Inflammatory macrophage treated with lipopolysaccharide for 1 hour (primary cell): Measurements from ENCODE around the gene RPGRIP1.
A peak's percentile ranks its signal among the peaks of the same experiment; 100 is the strongest.
"Not testable (repeated sequence)": the region's sequence is repeated elsewhere in the genome, so short reads cannot be mapped to it uniquely, and the experiment has no call there.

ENCODE experiments used
- DNase-seq, 2 donors: peaks; one replicate each; pipeline ENCODE4 v3.0.0-alpha.2; 2020 to 2022

RPGRIP1 gene

DNA sequence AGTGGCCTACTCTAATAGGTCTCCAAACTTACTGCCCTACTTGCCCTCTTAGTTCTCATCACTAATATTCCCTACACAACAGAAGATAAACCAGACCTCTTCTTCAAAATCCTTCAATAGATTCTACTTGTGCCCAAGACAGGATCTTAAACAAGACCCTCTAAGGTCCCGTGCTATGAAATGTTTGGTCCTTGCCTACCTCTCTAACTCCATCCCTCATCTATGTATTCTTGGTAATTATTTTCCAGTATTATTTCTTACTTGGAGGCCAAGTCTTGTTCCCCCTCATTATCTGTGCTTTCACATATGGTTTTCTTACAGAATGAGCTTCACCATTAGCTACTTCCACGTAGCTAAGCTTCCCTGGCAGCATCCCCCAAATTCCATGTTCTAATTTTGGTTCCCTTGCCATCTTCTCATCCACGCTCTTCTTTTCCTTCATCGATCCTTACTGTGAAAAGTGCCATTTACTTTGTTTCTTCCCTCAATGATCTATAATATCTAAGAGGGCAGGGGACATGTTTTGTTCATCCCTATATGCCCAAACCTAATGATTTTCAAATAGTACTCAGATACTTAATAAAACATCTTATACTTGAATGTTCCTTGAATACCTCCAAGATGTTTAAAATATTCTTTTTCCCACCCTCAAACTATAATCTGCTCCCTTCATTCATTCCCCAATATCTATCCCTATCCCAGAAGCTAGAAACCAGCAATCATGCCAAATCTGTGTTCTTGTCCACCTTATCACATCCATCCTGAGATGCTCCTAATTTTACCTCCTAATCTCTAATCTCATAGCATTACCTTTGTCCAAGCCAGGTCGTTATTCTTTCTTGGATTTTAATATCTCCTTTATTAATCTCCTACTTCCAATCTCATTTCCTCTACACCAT lies 20.7 kb upstream of the RPGRIP1 start:
- peak in 1 of 2 donors; percentile 6 for DNase-seq

DNA sequence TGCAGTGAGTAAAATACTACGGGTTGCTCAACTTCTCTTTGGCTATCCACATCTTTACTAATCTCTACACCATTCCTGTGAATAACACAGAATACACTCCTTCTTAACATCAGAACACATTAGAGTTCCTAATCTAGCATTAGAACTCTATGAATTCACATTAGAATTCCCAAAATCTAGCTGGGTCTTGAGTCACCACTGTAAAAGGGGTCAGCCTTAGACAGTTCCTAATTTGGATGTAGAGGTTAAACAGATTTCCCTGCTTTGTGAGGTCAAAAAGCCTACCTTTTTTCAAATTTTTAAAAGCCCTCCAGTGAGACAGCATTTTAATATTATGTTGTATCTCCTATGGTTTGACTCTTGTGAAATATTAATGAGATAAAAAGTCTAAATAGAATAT lies 18.1 kb upstream of the RPGRIP1 start:
- peak in 1 of 2 donors; percentile 9 for DNase-seq

DNA sequence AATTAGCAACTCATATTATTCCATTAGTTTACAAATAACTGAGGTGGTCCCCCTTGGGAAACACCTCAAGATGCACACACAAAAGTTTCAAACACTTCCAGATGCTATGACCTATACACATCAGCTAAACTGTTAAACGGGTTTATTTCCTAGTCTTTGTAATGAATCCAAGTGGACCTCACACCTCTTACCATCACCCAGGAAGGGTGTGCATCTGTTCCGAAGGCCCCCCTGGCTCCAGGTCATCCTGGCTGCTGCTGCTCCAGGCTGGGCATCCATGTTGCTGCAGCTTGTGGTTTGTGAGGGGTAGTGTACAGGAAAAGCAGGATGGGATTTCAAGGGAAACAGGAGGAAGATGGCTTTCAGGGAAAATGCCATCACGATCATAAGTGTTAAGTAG lies 17.5 kb upstream of the RPGRIP1 start:
- peak in 1 of 2 donors; percentile 4 for DNase-seq

DNA sequence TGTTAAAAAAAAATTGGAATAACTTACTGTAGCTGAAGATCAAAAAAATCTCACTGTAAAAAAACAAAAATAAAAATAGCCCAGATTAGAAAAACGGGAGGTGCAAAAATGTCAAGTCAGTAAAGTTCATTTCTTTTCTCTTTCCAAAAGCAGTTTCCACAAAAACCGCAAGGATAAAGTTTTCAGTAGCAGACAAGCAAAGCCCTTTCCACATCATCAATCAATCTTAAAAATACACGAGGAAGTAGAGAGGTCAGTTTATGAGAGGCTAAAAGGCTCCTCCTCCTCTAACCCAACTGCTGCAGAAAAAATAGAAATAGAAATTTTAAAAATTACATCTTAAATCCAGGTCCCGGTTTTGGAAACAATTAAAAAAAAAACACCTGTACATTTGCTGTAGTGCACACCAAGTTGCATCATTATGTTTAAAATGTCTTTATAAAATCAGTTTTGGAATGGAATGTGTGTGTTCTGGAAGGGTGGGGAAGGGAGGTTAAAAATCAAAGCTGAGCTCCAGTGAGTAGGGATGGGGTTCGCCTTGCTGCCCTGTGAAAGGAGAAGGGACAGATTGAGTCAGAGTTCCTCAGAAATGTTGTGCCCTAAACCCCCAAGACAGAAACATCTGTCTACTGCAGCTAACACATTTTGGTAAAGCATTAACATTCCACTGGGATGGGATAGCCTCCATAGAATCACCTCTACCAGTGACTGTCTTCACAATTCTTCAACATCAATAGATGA lies 16.4 kb upstream of the RPGRIP1 start:
- peak in 1 of 2 donors; percentile 52 for DNase-seq

DNA sequence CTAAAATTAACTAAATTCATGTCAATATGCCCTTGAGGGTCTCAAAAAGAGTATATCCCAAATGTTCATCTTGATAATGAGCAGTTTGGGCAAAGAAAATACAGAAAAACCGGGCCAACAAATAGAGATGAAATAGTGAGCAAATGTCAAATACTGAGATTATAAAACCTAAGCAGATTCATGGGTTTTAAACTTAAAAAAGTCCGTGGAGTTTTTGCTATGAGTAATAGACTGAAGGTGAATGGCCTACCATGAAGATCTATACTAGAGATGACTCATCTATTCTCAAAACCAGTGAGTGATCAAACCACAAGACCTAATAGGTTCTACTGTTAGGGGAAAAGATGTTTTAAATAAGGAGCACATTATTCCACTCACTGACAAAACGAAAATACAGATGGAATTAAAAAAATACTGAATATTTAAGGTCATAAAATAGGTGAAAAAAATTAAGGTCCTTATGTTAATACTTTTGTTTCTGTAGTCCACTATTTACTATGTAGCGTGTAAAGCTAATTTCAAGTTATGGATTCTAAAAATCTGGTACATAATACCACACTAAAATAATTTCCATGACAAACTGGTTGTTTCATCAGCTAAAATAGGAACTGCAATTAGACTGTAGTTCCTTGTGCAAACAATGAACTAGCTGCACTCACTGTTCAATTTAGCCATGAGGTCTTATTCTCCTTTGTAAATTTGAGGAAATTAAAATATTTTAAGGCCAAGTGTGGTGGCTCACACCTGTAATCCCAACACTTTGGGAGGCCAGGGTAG lies 15.7 kb upstream of the RPGRIP1 start:
- peak; percentile 83 to 88 for DNase-seq

DNA sequence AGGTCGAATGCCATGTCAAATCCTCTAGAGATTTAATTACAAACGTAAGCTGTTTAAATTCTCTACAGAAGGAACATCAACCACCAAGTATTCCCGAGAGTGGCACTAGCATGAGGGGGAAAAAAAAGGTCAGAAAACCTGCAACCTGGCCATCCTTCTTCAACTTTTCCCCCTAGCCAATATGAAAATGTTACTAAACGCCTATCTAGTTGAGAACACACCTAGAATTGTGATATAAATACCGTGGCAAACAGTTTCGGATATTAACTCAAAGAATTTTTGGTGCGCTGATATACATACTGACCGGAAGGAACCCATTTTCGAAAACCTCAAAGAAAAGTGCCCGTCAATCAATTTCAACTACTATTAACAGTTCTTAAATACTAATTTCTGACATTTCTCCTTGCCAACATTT lies 12.4 kb upstream of the RPGRIP1 start:
- DNase-seq, result peak in 1 of 2 donors; percentile 42

DNA sequence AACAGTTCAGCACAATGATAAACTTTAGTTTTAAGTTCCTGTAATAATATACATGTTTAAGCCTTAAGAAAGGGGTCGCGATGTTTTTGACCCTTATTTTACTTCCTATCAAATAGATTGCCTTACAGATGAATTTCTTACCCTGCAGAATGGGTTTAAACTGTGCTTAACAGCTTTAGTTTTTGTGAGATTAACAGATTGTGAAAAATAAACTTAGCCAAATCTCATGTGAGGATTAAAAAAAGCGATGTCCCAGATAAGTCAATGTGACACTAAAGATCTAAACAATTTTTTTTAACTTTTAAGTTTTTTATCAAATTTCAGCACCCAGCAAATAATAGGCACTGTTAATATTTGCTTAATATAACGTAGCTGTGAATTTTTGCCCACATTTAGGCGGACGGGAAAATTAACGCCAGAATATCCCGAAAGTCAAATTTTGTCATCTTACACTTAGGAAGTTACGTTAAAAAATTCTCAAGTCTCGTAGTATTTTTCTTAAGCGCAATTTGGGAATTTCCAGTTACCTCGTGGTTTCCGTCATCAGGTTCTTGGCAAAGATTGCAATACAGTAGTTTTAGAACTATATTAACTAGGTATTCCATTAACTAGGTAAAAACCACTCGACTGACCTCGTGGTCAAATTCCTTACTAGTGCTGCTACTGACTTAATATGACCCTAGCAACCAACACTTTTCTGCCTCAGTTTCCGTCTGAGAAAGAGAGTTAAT lies 11.8 kb upstream of the RPGRIP1 start:
- DNase-seq, result peak; percentile 95 to 99

DNA sequence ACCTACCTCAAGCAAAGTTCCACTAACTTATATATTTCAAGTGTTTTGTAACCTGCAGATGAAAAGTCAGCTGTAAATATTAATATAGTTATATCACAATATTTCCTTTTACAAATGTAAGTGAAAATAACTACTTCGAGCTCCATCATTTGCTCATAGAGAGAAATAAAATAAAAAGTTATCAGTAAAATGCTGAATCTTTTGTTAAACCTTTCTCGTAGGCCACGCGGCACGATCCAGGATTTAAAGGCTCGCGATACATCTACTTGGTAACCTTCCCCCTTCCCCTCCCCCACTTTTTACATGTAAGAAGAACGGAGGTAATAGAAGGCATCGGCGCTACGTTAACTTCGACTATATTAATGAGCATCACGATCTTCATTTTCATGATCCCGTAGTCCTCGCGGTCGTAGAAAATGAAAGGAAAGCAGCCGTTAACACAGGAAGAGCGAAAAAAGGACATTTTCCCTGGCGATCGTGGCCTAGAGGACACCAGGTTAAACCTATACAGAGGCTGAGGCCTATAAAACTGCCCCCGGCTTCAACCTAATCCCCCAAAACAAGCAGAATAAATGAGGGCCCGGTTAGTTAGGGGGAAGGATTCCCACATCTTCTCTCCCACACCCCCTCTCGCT lies 11.1 kb upstream of the RPGRIP1 start:
- peak in 1 of 2 donors; percentile 76 for DNase-seq

DNA sequence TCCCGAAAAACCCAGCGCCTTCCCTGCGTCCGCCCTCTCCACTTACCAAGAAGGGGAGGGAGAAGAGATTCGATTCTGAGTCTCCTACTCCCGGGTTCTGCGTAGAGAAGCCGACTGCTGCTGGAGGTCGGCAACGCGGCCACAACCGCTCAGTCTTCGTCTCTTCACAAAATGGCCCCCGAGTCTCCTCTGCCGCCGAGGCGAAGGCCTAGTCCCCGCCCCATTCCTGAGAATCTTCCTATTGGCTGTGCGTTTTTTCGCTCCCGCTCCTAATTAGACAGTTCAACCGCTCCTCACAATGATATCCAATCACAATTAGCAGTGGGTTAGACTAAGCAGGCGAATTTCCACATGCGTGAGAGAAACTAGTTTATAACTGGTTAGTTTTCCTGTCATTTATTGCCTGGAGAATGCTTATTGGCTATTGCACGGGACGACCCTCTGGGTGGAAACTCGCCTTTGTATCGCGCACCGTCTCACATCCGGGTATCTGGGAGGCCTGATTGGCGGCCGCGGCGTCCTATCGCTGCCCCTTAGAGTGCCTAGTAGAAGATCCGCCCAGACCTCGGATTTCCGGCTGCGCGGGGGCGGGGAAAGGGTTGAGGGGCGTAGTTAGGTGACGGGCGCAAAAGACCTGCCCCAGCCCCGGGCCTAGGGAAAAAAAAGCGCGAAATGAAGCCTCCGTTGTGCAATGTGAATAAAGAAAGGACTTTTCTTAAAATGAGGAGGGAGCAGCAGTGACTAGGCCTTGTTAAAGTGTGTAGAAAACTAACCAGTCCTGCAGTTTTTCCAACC lies 10.4 kb upstream of the RPGRIP1 start, which contains the start of gene HNRNPC:
Gene HNRNPC (minus strand): TSS at position 191 of the 795 bp plus-strand sequence. CDS start 35,249 bp downstream, outside the sequence.
- DNase-seq, result peak; percentile 100

DNA sequence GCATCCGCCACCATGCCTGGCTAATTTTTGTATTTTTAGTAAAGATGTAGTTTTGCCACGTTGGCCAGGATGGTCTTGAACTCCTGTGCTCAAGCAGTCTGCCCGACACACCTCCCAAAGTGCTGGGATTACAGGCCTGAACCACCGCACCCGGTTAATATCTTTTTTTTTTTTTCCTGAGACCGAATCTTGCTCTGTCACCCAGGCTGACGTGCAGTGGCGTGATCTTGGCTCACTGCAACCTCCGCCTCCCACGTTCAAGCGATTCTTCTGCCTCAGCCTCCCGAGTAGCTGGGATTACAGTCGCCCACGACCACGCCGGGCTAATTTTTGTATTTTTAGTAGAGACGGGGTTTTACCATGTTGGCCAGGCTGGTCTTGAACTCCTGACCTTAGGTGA lies 7.2 kb upstream of the RPGRIP1 start:
- not testable (repeated sequence) for DNase-seq

DNA sequence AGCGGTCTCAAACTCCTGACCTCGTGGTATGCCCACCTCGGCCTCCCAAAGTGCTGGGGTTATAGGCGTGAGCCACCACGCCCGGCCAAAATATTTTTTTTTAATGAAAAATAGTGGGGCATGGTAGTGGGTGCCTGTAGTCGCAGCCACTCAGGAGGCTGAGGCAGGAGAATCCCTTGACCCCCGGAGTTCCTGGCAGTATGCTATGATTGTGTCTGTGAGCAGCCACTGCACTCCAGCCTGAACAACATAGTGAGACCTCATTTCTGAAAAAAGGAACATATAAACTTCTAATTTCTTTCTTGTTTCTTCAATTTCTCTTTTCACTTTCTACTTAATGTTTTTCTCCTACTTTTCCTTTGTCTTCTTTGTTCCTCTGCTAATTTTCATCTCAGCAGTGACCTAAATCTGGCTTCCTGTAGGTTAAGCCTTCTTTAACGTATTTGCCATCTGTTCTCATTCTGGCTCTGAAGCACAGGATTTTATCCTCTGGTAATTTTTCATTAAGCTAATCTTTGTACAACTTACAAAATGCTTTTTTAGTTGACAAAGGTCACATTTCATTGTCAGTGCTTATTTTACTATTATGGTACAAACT lies 4.5 kb upstream of the RPGRIP1 start:
- DNase-seq, result no peak

DNA sequence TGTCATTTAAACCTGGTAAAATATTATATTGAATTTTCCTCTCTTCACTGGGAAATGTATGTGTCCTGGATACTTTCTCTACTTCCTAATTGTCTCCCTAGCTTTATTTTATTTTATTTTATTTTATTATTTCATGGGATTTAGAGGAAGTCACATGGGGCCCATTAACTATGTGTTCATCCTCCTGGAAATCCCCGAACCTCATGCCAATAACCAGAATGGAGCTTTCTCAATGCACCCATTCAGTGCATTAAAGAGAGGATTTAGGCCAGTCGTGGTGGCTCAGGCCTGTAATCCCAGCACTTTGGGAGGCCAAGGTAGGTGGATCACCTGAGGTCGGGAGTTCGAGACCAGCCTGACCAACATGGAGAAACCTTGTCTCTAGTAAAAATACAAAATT lies 1.3 kb upstream of the RPGRIP1 start:
- DNase-seq, result peak; percentile 76 to 83

DNA sequence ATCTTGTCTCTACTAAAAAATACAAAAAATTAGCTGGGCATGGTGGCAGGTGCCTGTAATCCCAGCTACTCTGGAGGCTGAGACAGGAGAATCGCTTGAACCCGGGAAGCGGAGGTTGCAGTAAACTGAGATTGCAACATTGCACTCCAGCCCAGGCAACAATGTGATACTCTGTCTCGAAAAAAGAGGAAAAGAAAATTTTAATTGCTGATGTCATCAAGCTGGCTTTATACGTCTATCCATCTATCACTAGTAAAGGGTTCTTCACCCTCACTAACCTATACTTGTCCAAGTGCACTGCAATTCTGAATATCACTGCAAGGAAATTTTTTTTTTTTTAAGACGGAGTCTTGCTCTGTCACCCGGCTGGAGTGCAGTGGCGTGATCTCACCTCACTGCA lies 2.0 kb downstream of the RPGRIP1 start:
- not testable (repeated sequence) for DNase-seq

DNA sequence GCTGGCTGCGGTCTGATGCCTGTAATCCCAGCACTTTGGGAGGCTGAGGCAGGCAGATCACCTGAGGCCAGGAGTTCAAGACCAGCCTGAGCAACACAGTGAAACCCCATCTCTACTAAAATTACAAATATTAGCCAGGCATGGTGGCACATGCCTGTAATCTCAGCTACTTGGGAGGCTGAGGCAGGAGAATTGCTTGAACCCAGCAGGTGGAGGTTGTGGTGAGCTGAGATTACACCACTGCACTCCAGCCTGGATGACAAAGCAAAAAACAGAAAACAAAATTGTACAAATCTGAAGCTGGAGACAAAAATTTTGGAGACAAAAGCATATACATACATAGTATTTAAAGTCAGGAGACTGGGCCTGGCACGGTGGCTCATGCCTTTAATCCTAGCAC lies 6.6 kb downstream of the RPGRIP1 start:
- not testable (repeated sequence) for DNase-seq

DNA sequence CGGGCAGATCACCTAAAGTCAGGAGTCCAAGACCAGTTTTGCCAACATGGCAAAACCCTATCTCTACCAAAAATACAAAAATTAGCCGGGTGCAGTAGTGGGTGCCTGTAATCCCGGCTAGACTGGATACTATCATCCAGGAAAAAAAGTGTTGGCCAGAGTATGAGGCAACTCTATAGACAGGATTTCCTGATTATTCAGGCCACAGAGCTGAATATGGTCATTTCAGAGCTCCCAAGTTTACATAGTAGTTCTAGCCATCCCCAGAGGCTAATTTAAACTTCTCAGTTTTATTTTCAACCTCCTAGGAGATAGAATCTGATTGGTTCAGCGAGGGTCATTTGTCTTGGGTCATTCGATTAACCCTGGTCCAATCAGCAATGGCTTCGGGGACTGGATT lies 7.3 kb downstream of the RPGRIP1 start:
- DNase-seq, result no peak

DNA sequence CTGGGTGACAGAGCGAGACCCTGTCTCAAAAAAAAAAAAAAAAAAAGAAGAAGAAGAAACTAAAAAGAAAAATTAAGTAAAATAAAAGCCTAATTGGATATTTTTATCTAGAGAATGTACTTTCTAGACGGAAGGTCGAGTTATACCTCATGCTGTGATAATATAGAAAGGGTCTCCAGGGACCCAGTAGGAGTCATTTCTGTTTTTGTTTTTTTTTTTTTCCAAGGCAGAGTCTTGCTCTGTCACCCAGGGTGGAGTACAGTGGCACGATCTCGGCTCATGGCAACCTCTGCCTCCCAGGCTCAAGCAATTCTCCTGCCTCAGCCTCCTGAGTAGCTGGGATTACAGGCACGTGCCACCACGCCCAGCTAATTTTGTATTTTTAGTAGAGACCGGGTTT lies 14.1 kb downstream of the RPGRIP1 start:
- DNase-seq, result not testable (repeated sequence)

DNA sequence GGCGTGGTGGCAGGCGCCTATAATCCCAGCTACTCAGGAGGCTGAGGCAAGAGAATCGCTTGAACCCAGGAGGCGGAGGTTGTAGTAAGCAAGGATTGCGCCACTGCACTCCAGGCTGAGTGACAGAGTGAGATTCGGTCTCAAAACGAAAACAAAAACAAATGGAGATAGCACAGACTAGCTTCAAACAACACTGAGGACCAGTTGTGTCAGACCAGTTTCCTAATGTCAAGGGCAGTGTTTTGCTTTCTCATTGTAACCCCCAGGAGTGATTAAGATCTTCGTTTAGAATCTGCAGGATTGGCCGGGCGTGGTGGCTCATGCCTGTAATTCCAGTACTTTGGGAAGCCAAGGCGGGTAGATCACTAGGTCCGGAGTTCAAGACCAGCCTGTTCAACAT lies 18.5 kb downstream of the RPGRIP1 start:
- no peak for DNase-seq

DNA sequence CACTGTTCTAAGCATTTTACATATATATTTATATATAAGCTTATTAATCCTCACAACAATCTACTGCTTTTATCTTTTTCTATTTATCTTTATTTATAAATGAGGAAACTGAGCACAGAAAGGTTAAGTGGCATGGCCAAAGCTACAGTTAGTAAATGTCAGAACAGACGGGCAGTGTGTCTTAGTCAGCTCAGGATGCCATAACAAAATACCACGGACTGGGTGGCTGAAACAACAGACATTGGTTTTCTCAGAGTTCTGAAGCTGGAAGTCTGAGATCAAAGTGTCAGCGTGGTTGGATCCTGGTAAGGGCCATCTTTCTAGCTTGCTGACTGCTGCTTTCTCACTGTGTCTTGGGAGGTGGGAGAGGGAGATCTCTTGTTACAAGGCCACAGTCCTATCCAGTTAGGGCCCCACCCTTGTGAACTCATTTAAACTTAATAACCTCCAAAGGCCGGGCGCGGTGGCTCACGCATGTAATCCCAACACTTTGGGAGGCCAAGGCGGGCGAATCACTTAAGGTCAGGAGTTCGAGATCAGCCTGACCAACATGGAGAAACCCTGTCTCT lies 19.8 kb downstream of the RPGRIP1 start:
- no peak for DNase-seq

DNA sequence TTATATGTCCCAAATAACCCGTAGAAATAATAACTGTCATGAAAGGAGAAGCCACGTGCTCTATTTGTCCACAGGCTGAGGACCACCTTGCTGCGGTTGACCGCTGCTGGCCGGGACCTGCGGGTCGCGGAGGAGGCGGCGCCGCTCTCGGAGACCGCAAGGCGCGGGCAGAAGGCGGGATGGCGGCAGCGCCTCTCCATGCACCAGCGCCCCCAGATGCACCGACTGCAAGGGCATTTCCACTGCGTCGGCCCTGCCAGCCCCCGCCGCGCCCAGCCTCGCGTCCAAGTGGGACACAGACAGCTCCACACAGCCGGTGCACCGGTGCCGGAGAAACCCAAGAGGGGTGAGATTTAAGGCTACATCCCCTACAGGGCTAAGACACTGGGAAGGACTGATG lies 21.0 kb downstream of the RPGRIP1 start:
- no peak for DNase-seq
